Measurements from ENCODE around the gene HS3ST3A1.

HS3ST3A1 gene

DNA sequence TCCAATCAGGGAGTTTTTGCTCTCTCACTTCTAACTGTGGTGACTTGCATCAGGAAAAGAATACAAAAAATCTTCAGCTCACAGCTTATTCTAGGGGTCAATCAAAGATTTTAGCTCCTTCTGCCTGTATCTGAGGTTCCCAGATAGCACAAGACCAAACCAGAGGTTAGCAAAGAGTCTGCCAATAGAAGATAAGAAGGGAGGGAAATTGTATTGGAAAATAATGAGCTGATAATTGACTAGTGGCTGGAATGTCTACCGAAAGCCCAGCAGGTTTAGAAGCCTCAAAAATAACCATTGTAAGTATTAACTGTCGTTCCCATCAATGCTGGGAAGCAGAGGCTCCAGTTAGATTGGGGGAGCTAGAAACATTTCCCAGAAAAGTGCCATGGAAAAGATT, 26.3 kb downstream of the HS3ST3A1 start:
- Histone ChIP-seq H3K4me3 (ENCODE audit: low read length) (no peak overlapping the region), H4K20me1 (ENCODE audit: insufficient read depth, low read length) (no peaks in the 10 kb centered on the region), H3K36me3 (replicated peaks; ENCODE audit: insufficient read depth, low read length) (no peaks in the 10 kb centered on the region), H3K4me1 (ENCODE audit: low read length) (no peaks in the 10 kb centered on the region), H3K27me3 (replicated peaks; ENCODE audit: insufficient read depth, low read length) (no peaks in the 10 kb centered on the region), H3K9me2 (replicated peaks; ENCODE audit: insufficient read depth, low read length) (no peaks in the 10 kb centered on the region), H3F3A (ENCODE audit: insufficient read depth, low read length) (no peaks in the 10 kb centered on the region), H3K27ac (ENCODE audit: low read length) (no peak overlapping the region), H2AFZ (ENCODE audit: low read length) (no peak overlapping the region), H3K79me2 (ENCODE audit: low read length) (no peaks in the 10 kb centered on the region), H3K9ac (ENCODE audit: low read length) (no peak overlapping the region), H3K4me2 (ENCODE audit: low read depth, low read length) (no peak overlapping the region), H3K9me3 (replicated peaks; ENCODE audit: insufficient read depth, low read length) (no peaks in the 10 kb centered on the region)
- DNase-seq = no peak
- TF ChIP-seq EZH2phosphoT487 (IDR thresholded peaks at IDR 0.05; ENCODE audit: low read length) (no peak), EZH2 (optimal IDR thresholded peaks at IDR 0.05; ENCODE audit: low read depth, low read length) (no peak)
- TF ChIP-seq, protein P1, sequence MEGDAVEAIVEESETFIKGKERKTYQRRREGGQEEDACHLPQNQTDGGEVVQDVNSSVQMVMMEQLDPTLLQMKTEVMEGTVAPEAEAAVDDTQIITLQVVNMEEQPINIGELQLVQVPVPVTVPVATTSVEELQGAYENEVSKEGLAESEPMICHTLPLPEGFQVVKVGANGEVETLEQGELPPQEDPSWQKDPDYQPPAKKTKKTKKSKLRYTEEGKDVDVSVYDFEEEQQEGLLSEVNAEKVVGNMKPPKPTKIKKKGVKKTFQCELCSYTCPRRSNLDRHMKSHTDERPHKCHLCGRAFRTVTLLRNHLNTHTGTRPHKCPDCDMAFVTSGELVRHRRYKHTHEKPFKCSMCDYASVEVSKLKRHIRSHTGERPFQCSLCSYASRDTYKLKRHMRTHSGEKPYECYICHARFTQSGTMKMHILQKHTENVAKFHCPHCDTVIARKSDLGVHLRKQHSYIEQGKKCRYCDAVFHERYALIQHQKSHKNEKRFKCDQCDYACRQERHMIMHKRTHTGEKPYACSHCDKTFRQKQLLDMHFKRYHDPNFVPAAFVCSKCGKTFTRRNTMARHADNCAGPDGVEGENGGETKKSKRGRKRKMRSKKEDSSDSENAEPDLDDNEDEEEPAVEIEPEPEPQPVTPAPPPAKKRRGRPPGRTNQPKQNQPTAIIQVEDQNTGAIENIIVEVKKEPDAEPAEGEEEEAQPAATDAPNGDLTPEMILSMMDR (IDR thresholded peaks at IDR 0.05; ENCODE audit: low read length) = no peak

DNA sequence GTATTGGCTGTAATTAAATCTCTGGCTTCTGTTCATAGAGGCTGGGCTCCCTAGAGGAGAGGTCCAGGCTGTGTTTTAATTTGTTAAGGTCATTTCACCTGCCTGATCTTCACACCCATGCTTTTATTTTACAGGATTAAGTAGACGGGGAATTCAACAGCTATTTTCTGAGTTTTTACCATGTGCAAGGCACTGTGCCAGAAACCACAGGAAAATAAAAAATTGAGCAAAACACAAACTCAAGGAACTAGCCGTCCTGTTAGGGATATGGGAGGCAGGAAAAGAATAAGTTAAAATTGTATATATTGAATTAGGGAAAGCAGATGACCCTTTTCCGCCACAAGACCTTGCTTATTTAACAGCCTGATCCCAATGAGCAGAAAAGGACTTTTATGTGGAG, 29.1 kb downstream of the HS3ST3A1 start:
- no peaks in the 10 kb centered on the region for H3K9me3 ChIP-seq (replicated peaks; ENCODE audit: insufficient read depth, low read length)
- DNase-seq = no peak

DNA sequence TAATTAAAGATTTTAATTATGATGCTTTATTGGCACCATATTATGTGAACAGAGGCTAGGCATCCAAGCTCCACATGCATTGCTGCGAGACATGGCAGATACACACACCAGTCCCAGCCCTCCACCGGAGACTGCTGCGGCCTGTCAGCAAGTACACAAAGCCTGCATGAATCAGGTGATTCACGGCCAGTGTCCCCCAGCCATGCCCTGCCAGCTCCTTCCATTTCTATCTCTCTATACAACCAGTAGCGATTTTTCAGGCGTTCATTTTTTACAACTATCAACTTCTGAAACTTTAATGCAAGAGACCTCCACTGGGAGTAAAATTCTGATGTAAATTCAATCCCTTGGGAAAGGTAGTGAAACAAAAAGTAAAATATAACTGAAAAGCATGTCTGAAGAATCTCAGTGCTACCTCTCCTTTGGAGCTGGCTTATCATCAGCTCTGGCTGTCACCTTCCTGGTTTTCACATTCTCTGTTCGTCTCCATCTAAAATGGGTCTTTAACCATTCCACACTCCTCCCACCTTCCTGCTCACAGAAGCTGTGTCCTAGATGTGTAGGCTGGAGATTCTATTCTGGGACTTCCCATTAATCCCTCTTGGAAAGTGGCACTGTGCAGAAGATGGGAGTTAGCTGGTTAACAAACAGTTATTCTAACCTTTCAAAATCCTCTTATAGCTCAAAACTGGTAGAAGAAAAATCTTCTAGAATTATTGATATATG, 32.2 kb downstream of the HS3ST3A1 start:
- no peaks in the 10 kb centered on the region for H4K20me1 ChIP-seq (ENCODE audit: insufficient read depth, low read length)
- TF ChIP-seq, protein P1 (IDR thresholded peaks at IDR 0.05; ENCODE audit: low read length) = no peak
- TF ChIP-seq EZH2 (optimal IDR thresholded peaks at IDR 0.05; ENCODE audit: low read depth, low read length) (no peak), EZH2phosphoT487 (IDR thresholded peaks at IDR 0.05; ENCODE audit: low read length) (no peak)
- no peak overlapping the region for H3K4me3 ChIP-seq (ENCODE audit: low read length)
- H3K79me2 ChIP-seq (ENCODE audit: low read length) = no peaks in the 10 kb centered on the region
- H3K36me3 ChIP-seq (replicated peaks; ENCODE audit: insufficient read depth, low read length) = no peaks in the 10 kb centered on the region
- no peak overlapping the region for H2AFZ ChIP-seq (ENCODE audit: low read length)
- no peak overlapping the region for H3K27ac ChIP-seq (ENCODE audit: low read length)
- no peak for DNase-seq
- H3K27me3 ChIP-seq (replicated peaks; ENCODE audit: insufficient read depth, low read length) = no peaks in the 10 kb centered on the region
- H3F3A ChIP-seq (ENCODE audit: insufficient read depth, low read length) = no peaks in the 10 kb centered on the region
- no peak overlapping the region for H3K9ac ChIP-seq (ENCODE audit: low read length)
- H3K9me2 ChIP-seq (replicated peaks; ENCODE audit: insufficient read depth, low read length) = no peaks in the 10 kb centered on the region
- no peak overlapping the region for H3K4me2 ChIP-seq (ENCODE audit: low read depth, low read length)
- H3K4me1 ChIP-seq (ENCODE audit: low read length) = no peaks in the 10 kb centered on the region
- H3K9me3 ChIP-seq (replicated peaks; ENCODE audit: insufficient read depth, low read length) = no peaks in the 10 kb centered on the region

More for the DNA sequence above, 29.1 kb downstream of the HS3ST3A1 start:
- H3F3A ChIP-seq (ENCODE audit: insufficient read depth, low read length) = no peaks in the 10 kb centered on the region
- no peaks in the 10 kb centered on the region for H3K27me3 ChIP-seq (replicated peaks; ENCODE audit: insufficient read depth, low read length)
- no peaks in the 10 kb centered on the region for H4K20me1 ChIP-seq (ENCODE audit: insufficient read depth, low read length)
- TF ChIP-seq, protein P1 (IDR thresholded peaks at IDR 0.05; ENCODE audit: low read length) = no peak
- TF ChIP-seq EZH2phosphoT487 (IDR thresholded peaks at IDR 0.05; ENCODE audit: low read length) = no peak
- no peak for TF ChIP-seq EZH2 (optimal IDR thresholded peaks at IDR 0.05; ENCODE audit: low read depth, low read length)
- no peak overlapping the region for H3K9ac ChIP-seq (ENCODE audit: low read length)
- H3K4me2 ChIP-seq (ENCODE audit: low read depth, low read length) = no peak overlapping the region
- H3K27ac ChIP-seq (ENCODE audit: low read length) = no peak overlapping the region
- H3K36me3 ChIP-seq (replicated peaks; ENCODE audit: insufficient read depth, low read length) = no peaks in the 10 kb centered on the region
- H3K4me1 ChIP-seq (ENCODE audit: low read length) = no peaks in the 10 kb centered on the region
- no peak overlapping the region for H3K4me3 ChIP-seq (ENCODE audit: low read length)
- H2AFZ ChIP-seq (ENCODE audit: low read length) = no peak overlapping the region
- H3K9me2 ChIP-seq (replicated peaks; ENCODE audit: insufficient read depth, low read length) = no peaks in the 10 kb centered on the region
- H3K79me2 ChIP-seq (ENCODE audit: low read length) = no peaks in the 10 kb centered on the region
